Adipose tissue (tissue), 3 donors: ENCODE results near the gene TMEM141. TPM values are rescaled to one million over a fixed set of nuclear protein-coding genes. Genes with fewer than 3 reads are reported as not detected.
"Not testable (repeated sequence)": the region's sequence is repeated elsewhere in the genome, so short reads cannot be mapped to it uniquely, and the experiment has no call there.

Experiments used
- H3K27ac ChIP-seq: one replicate; pipeline ENCODE4 v1.5.1; 2013; ENCODE audit warnings: low read depth, low read length
- WGBS, 3 donors: extraction: QIAGEN DNeasy Blood & Tissue Kit; methylation state at CpG; one replicate each; pipeline ENCODE4 v1.1.7; 2013; 5-methylcytosine and 5-hydroxymethylcytosine counted together
- polyA plus RNA-seq, 3 donors: library from polyadenylated mRNA; stranded (reverse); fragments of 200-250 nt; gene quantifications; one replicate each; pipeline ENCODE4 v1.2.3, GENCODE V29; 2013
- donor health status: healthy with polysubstance abuse.
- donor health status: Bipolar disorder and iron deficiency.
- donor health status: healthy.

The TMEM141 gene
- polyA plus RNA-seq, 3 donors: 74.4 to 89.2 (median 81.8) TPM

DNA sequence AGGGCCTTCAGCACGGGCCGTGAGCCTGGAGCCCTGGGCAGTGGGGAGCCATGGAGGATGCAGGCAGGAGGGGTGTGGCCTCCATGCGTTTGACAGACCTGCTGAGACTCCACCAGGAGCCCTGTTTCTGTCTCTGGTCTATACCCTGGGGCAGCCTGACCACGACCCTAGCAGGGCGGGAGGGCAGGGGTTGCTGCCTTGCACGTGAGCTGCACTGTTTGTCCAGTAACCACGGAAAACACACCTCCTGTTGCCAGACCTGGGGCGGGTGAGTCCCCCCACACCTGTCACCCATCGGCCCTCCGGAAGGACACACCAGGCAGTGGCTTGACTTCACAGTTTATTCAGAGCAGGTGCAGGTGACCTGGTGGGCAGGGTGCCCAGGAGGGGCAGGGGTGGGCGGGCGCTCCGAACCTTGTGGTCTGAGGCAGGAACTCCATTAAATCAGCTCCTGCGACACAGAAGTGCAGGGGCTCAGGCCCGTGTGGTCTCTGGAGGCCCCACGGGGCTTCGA, 37.0 kb upstream of the TMEM141 start:
- WGBS, 3 donors: 58 to 73% (median 61%) methylated on average over 17 of the region's 17 CpGs
- no peak overlapping the region for H3K27ac ChIP-seq

DNA sequence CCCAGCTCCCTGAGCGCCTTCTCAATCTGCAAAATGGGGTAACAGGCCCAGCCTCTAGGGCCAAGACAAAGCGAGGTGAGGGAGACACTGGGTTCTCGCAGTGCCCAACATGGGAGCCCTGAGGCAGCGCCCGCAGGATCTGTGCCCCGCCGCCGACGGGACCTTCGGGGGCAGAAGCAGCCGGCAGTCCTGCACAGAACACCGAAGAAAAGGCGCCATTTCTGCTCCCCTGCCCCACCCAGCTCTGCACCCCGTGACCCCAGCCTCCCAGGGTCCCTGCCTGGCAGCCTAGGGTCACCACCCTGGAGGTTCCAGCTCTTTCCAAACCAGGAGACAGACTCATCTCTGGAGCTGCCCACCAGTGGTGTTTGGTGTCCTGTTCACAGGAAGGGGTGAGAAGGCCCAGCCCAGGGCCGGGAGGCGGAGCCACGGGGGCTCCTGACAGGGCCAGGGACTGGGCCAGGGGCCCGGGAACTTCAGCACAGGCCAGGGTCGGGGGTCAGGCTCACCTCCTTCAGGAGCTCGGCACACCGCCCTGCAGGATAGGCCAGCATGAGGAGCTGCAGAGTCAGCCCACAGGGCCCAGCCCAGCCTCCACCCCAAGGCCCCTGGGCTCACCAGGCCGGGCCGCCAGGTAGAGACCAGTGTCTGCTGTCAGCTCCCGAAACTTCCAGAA, 36.4 kb upstream of the TMEM141 start:
- no peak overlapping the region for H3K27ac ChIP-seq
- 78 to 88% (median 81%) methylated on average over 23 to 24 of the region's 24 CpGs for WGBS, 3 donors

DNA sequence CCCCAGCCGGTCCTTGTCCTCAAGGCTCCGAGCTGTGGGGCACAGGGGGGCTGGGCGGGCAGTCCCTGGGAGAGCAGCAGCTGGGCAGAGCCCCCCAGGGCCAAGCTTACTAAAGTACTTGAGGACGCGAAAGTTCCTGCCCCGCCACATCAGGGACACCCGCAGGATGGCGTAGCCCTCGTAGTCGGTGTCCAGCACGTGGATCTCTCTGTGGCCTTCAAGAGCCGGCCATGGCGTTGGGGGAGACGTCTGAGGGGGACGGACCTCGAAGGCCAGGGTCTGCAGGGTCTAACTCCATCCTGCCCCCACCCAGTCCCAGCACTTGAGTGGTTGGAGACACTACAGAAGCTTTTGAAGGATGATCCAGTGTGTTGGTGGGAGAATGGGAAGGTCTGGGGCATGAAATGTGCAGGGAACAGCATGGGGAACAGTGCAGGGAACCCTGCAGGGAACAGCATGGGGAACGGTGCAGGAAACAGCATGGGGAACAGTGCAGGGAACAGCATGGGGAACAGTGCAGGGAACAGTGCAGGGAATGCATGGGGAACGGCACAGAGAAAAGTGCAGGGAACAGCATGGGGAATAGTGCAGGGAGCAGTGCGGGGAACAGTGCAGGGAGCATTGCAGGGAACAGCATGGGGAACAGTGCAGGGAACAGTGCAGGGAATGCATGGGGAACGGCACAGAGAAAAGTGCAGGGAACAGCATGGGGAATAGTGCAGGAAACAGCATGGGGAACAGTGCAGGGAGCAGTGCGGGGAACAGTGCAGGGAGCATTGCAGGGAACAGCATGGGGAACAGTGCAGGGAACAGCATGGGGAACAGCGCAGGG, 35.6 kb upstream of the TMEM141 start:
- H3K27ac ChIP-seq: not testable (repeated sequence)
- 84 to 93% (median 90%) methylated on average over 22 of the region's 22 CpGs for WGBS, 3 donors

DNA sequence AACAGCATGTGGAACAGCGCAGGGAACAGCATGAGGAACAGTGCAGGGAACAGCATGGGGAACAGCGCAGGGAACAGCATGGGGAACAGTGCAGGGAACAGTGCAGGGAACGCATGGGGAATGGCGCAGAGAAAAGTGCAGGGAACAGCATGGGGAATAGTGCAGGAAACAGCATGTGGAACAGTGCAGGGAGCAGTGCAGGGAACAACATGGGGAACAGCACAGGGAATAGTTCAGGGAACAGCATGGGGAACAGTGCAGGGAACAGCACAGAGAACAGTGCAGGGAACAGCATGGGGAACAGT, 35.1 kb upstream of the TMEM141 start:
- no peak overlapping the region for H3K27ac ChIP-seq
- WGBS, 3 donors: 99 to 100% (median 100%) methylated on average over 4 of the region's 4 CpGs

DNA sequence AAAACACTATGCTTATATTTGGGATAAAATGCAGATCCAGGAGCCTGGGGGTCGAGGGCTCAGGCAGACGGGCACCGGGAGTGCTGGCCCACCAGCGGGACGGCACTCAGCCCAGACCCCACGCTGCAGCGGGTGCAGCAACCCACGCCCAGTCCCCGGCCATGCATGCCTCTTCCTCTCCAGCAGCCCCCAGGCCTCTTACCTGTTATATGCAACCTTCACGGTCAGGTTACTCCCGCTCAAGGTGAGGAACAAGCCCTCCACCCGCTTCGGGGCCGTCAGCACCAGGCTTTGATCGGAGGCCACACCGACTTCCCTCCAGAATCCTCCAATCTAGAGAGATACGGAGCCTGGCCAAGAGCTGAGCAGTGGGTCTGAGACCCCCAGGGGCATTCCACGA, 34.3 kb upstream of the TMEM141 start:
- H3K27ac ChIP-seq: no peak overlapping the region
- WGBS, 3 donors: 94% methylated on average over 18 of the region's 18 CpGs

DNA sequence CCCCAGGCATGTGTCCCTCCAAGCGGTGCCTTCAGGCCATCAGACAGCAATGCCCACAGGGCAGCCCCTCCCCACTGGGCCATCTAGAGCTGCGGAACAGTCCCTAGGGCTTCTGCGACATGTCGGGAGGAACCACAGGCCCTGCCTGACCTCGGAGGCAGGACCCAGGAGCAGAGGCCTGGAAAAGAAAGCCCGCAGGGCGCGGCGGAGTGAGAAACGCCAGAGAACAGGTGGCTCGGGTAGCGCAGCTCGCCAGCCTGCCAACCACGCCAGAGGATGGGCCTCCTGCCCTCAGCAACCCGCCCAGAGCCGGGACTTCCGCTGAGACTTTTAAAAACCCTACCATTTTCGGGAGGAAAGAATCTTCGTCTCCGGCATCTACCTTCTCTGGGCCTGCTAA, 33.8 kb upstream of the TMEM141 start:
- WGBS, 3 donors: 90 to 95% (median 91%) methylated on average over 17 to 20 of the region's 20 CpGs
- no peak overlapping the region for H3K27ac ChIP-seq

DNA sequence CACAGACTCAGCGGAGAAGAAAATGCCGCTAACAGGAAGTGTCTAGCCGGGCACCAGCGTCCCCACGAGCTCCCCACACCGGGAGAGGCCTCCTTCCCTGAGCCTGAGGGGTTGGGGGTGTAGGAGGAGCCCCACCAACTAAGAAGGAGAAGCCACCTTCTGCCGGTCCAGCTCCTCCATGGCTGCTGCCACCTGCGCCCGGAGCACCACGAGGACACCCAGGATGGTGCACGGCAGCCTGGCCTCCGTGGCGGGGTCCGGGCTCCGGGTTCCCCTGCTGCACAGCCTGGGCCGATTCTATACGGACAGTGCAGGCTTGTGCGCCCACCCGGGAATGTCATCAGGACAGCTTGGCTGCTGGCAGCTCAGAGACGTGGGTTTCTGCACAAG, 33.4 kb upstream of the TMEM141 start:
- 88 to 92% (median 90%) methylated on average over 20 of the region's 20 CpGs for WGBS, 3 donors
- no peak overlapping the region for H3K27ac ChIP-seq

DNA sequence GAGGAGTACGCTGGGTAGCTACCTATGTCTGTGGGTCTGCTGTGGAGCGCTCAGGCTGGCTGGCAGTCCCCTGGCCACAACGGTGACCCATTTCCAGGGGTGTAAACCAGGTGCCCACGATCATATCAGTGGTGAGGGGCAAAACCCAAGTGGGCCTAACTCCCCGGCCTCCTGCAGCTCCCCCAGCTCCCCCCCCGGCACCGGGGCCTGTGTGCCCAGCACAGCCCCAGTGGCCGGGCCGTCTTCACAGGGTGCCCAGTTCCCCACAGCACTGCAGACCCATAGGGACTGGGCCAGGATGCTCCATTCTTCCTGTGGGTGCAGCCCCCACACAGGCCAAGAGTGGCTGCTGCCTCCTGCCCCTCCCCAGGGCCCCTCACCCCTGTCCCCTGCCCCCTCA, 32.1 kb upstream of the TMEM141 start:
- 75 to 84% (median 76%) methylated on average over 9 of the region's 9 CpGs for WGBS, 3 donors
- H3K27ac ChIP-seq: no peak overlapping the region

DNA sequence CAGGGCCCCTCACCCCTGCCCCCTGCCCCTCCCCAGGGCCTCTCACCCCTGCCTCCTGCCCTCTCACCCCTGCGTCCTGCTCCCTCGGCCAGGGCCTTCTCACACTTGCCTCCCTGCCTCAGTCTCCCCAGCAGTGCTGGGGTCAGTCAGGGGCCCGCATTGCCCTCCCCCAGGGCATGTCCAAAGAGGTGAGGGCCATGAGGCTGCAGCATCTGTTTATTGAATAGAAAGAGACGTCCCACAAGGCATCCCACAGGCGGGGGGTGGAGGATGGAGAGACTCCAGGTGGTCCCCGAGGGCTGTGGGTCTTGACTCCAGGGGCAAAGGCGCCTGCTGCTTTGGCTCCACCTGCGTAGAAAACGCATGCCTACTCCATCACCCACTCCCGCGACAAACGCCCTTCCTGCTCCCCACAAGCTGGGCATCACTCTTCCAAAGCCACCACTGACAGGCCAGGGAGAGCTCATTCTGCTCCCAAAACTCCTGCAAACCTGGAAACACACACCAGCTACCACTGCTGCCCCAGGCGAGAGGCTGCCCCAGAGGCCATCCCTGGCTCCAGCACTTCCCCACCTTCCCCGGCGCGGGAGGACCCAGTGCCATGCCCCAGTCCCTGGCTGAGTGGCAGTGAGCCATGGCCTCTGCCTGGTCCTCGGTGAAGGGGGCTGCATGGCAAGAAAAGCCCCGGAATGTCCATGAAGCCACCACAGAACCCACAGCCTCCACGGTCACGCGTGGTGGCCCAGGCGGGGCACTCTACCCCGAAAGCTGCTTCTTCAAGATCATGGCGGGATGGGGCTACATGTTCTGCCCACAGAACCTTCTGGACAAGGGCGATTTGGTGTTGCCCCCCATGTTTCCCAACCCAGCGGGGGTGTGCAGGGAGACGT, 31.5 kb upstream of the TMEM141 start:
- WGBS, 3 donors: 80 to 88% (median 87%) methylated on average over 25 to 27 of the region's 27 CpGs
- H3K27ac ChIP-seq: no peak overlapping the region

DNA sequence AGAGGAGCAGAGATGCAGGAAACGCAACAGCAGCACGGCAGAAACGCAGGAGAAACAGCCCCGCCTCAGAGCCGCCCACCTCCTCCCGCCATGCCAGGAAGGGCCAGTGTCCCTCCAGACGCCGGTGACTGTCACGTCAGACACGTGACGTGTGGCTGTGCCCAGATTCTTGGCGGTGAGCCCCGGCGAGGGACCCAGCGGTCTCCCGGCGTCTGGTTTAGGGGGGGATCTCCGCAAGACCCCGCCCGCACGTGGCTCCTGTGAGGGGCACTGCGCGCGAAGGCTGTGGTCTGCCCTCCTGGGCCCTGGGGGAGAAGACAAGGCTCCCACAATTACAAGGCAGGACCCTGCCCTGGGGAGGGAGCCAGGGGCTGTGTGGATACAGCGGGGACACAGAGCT, 30.7 kb upstream of the TMEM141 start:
- 61 to 71% (median 67%) methylated on average over 22 to 25 of the region's 25 CpGs for WGBS, 3 donors
- no peak overlapping the region for H3K27ac ChIP-seq

DNA sequence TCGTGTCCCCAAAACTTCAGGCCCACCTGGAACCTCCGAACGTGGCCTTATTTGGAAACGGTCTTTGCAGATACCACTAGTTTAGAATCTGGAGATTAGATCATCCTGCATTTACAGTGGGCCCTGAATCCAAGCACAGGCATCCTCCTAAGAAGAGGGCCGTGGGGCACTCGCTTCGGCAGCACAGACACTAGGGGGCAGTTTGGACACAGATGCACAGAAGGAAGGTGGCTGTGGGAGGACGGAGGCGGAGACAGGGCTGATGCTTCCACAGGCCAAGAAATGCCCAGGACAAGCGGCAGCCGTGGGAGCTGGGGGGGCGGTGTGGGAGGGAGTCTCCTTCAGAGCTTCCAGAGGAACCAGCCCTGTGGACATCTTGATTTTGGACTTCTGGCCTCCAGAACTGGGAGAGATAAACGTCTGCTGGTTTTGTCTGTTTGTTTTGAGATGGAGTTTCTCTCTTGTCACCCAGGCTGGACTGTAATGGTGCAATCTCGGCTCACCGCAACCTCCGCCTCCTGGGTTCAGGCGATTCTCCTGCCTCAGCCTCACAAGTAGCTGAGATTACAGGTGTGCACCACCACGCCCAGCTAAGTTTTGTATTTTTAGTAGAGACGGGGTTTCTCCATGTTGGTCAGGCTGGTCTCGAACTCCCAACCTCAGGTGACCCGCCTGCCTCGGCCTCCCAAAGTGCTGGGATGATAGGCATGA, 30.2 kb upstream of the TMEM141 start:
- not testable (repeated sequence) for H3K27ac ChIP-seq
- 38 to 44% (median 43%) methylated on average over 22 of the region's 22 CpGs for WGBS, 3 donors

DNA sequence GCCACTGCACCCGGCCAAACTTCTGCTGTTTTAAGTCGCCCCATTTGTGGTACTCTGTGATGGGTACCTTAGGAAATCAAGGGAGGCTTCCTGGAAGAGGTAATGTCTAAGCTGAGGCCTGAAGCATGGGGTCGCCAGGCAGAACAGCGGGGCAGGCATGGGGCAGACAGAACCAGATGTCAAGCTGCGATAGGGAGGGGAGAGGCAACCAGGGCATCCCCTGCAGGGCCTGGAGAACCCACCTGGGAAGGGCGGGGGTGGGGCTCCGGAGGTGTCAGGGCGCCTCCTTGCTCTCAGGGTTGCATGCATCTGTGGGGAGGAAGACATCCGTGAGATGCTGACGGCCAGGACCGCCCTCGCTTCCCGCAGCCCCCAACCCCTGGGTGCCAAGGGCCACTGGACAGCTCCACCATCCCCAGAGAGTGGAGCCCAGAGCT, 29.6 kb upstream of the TMEM141 start:
- WGBS, 3 donors: 72 to 85% (median 78%) methylated on average over 13 of the region's 13 CpGs

DNA sequence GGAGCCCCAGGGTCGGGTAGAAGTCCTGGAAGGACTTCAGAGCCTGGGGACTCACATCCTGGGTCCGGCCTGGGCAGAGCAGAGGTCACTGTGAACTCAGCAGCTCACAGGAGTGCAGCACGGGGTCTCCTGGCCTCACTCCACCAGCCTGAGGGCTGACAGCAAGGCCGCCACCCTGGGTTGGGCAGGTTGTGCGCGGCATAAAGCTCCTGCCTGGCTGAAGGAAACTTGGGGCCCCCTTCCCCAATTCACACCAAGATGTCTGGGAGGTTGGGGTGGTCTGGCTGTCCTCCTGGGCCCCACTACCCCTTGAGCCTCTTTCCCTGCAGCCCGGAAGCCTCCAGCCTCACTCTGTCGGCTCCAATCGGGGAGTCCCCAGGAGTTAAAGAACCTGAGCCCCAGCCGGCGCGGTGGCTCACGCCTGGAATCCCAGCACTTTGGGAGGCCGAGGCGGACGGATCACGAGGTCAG, 28.9 kb upstream of the TMEM141 start:
- no peak overlapping the region for H3K27ac ChIP-seq
- WGBS, 3 donors: 76 to 84% (median 78%) methylated on average over 17 of the region's 17 CpGs

More for the DNA sequence above, 29.6 kb upstream of the TMEM141 start:
- H3K27ac ChIP-seq: no peak overlapping the region

DNA sequence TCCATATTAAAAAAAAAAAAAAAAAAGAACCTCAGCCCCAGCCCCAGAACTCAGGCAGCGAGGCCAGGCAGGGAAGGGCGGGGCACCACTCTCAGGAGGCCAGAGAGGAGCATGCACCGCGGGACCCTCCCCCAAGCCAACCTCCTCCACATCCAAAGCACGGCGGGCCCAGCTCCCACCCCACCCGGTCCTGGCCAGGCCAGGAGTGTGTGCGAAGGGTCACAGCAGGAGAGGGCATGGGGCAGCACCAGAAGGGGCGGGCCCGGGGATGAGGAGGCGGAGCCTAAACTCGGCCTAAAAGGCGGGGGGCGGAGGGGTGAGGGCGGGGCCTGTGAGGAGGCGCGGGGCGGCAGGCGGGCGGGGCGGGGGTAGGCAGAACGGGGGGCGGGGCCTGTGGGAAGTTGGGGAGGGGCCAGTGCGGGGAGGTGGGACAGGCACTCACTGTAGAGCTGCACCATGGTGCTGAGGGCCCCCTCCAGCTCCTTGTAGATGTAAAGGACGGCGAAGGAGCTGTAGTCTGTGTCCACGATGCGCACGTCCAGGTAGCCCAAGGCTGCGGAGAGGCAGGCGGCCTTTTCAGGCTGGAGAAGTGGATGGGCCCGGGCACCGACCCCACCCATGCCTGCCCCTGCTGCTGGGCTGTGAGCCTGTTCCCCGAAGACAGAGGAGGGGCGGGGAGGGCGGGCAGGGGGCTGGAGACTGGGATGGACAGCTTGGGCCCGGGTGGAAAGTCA, 28.1 kb upstream of the TMEM141 start:
- 17 to 21% (median 19%) methylated on average over 26 to 37 of the region's 37 CpGs for WGBS, 3 donors

DNA sequence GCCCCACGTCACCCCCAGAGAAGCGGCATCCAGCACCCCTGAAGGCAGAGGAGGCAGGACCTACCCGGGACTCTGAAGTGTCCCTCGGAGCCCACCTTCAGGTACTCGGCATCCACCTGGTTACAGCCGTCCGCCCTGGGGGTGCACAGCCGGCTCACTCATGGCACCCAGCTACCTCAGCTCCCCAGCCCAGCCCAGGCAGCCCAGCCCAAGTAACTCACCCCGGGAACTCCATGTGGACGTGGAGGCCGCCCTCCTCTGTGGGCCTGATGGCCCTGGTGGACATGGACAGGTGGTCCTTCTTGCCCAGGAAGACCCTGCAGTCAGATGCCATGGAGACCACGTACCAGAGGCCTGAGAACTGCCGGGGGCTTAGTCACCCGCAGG, 27.5 kb upstream of the TMEM141 start:
- no peak overlapping the region for H3K27ac ChIP-seq
- 82 to 91% (median 88%) methylated on average over 14 of the region's 14 CpGs for WGBS, 3 donors

More for the DNA sequence above, 28.1 kb upstream of the TMEM141 start:
- H3K27ac ChIP-seq: no peak overlapping the region

DNA sequence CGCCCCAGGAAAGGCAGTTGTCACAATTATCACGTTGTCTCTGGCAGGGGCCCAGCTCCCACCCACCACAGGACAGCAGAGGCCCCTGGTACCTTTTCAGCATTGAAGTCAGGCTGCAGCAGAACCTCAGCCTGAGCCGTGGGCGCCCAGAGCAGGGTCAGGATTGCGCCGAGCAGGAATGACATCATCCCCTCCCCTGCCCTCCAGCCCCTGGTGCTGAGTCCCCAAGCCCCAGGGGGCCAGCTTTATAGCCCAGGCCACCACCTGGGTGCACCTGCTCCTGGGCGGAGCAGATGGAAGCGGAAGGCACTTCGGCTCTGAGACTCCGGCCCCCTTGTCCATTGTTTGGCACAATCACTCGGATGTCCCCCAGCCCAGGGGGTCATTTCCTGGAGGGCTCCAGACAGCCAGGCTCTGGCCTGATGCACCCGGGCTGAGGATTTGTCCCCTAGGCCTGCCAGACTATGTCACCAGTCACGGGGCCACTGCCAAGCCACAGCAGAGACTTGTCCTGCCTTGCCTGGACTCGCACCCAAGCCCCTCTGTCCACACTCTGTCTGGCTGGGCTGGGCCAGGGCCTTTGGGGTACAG, 26.7 kb upstream of the TMEM141 start, which contains the start of gene LCN15:
Gene LCN15 (minus strand): TSS at position 218 of the 591 bp plus-strand sequence. CDS start 30 bp downstream, at position 188.
- no peak within 1 kb of the TSS for H3K27ac ChIP-seq
- 71 to 75% (median 72%) methylated on average over 14 of the region's 14 CpGs for WGBS, 3 donors

DNA sequence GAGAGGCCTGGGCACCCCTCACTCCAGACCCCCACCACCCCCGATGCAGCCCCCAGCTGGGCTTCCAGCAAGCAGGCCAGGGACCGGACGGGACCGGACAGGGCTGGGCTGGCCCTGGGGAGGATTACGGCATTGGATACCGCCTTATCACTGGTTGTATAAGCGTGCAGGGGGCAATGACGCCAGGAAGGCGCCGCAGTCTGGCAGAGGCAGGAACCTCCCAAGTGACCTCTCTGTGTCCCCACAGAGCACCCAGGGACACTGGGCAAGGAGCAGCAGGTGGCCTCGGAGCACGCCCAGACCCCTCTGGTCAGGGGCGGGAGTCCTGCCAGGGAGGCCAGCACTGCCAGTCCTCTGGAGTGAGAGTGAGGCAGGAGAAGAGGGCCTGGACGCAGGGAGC, 26.1 kb upstream of the TMEM141 start:
- H3K27ac ChIP-seq: no peak overlapping the region
- 85 to 90% (median 89%) methylated on average over 14 of the region's 14 CpGs for WGBS, 3 donors
